GM23338 (cell line): Measurements from ENCODE around the gene EIF3A. TPM values are rescaled to one million over a fixed set of nuclear protein-coding genes. Genes with fewer than 3 reads are reported as not detected.

Experiments
- ATAC-seq: fragments of 200-7000 bp; cut with Tn5 transposase; 3 replicates; pipeline ENCODE4 v1.9.1; 2020
- DNase-seq: peaks from one replicate; pipeline ENCODE4 v3.0.0-alpha.2; 2015; ENCODE audit warnings: low spot score
- H2AFZ ChIP-seq: fragments of 200-600 bp; sonication (generic); 2 replicates; pipeline ENCODE4 v1.8.0; 2016; ENCODE audit warnings: antibody characterized with exemption, mild to moderate bottlenecking, moderate library complexity
- H3F3A ChIP-seq: fragments of 200-600 bp; sonication (generic); replicated peaks from 2 replicates; pipeline ENCODE4 v1.8.0; 2017; ENCODE audit warnings: antibody characterized with exemption, mixed run types, low read depth
- H3K27ac ChIP-seq: fragments of 200-600 bp; sonication (generic); 2 replicates; pipeline ENCODE4 v1.6.1; 2016; ENCODE audit warnings: low read depth
- H3K27me3 ChIP-seq: fragments of 200-600 bp; sonication (generic); 2 replicates; pipeline ENCODE4 v1.8.0; 2016; ENCODE audit warnings: mild to moderate bottlenecking, mixed run types, moderate library complexity; ENCODE audit not compliant: insufficient read depth
- H3K36me3 ChIP-seq: fragments of 200-600 bp; sonication (generic); 2 replicates; pipeline ENCODE4 v1.8.0; 2016; ENCODE audit warnings: mild to moderate bottlenecking; ENCODE audit not compliant: insufficient read depth
- H3K4me1 ChIP-seq: fragments of 200-600 bp; sonication (generic); 2 replicates; pipeline ENCODE4 v1.8.0; 2016; ENCODE audit warnings: mild to moderate bottlenecking, moderate library complexity; ENCODE audit not compliant: insufficient read depth
- H3K4me2 ChIP-seq: fragments of 200-600 bp; sonication (generic); 2 replicates; pipeline ENCODE4 v1.7.1; 2017; ENCODE audit warnings: mixed run types
- H3K4me3 ChIP-seq: fragments of 200-600 bp; sonication (generic); 2 replicates; pipeline ENCODE4 v1.6.1; 2016; ENCODE audit warnings: mixed run types
- H3K79me2 ChIP-seq: fragments of 200-600 bp; sonication (generic); replicated peaks from 2 replicates; pipeline ENCODE4 v1.8.0; 2017; ENCODE audit warnings: mild to moderate bottlenecking; ENCODE audit not compliant: insufficient read depth
- H3K9me2 ChIP-seq: fragments of 200-600 bp; sonication (generic); 2 replicates; pipeline ENCODE4 v1.8.0; 2017; ENCODE audit not compliant: insufficient read depth
- H4K20me1 ChIP-seq: fragments of 200-600 bp; sonication (generic); replicated peaks from 2 replicates; pipeline ENCODE4 v1.8.0; 2017; ENCODE audit warnings: mild to moderate bottlenecking; ENCODE audit not compliant: insufficient read depth
- H3K27ac Mint-ChIP-seq: 2 replicates; pipeline ENCODE4 v1.8.0; 2020; ENCODE audit warnings: inconsistent platforms, mild to moderate bottlenecking, moderate library complexity, mixed read lengths
- H3K27me3 Mint-ChIP-seq: 3 replicates; pipeline ENCODE4 v1.8.0; 2022; ENCODE audit warnings: low read depth, mild to moderate bottlenecking, moderate library complexity, mixed read lengths, inconsistent platforms; ENCODE audit not compliant: insufficient read depth, poor library complexity
- H3K36me3 Mint-ChIP-seq: 3 replicates; pipeline ENCODE4 v1.8.0; 2021; ENCODE audit warnings: low read depth, mild to moderate bottlenecking, inconsistent platforms, moderate library complexity, mixed read lengths
- H3K4me1 Mint-ChIP-seq: 3 replicates; pipeline ENCODE4 v1.8.0; 2020; ENCODE audit warnings: mild to moderate bottlenecking, inconsistent platforms, mixed read lengths
- H3K4me3 Mint-ChIP-seq: 3 replicates; pipeline ENCODE4 v1.8.0; 2021; ENCODE audit warnings: moderate library complexity, mild to moderate bottlenecking, inconsistent platforms, mixed read lengths
- H3K9me3 Mint-ChIP-seq: 3 replicates; pipeline ENCODE4 v1.8.0; 2020; ENCODE audit warnings: moderate library complexity, mild to moderate bottlenecking, inconsistent platforms, mixed read lengths
- CREB1 ChIP-seq: fragments of 250-450 bp; sonication (Bioruptor Pico); IDR thresholded peaks from 2 replicates; pipeline ENCODE4 v1.5.0; 2020; ENCODE audit warnings: low read depth, mild to moderate bottlenecking, moderate library complexity
- CTCF ChIP-seq, 2 experiments: fragments of 200-600 bp in 1 of 2; sonication (generic) in 1 of 2; conservative IDR thresholded peaks; 2 replicates each; pipeline versions ENCODE4 v1.5.1 to v1.6.1; 2016 to 2017; ENCODE audit warnings: antibody characterized with exemption in 2 of 2, low read depth in 2 of 2, mild to moderate bottlenecking in 2 of 2, moderate library complexity in 1 of 2
- EZH2 ChIP-seq: fragments of 200-600 bp; sonication (generic); IDR thresholded peaks from one replicate; pipeline ENCODE4 v1.8.0; 2017; ENCODE audit warnings: antibody characterized with exemption, mild to moderate bottlenecking, low read depth; ENCODE audit not compliant: unreplicated experiment
- JUNB ChIP-seq: IDR thresholded peaks from one replicate; pipeline ENCODE4 v1.6.1; 2016; ENCODE audit warnings: antibody characterized with exemption; ENCODE audit not compliant: unreplicated experiment
- NANOG ChIP-seq: IDR thresholded peaks from 2 replicates; pipeline ENCODE4 v1.6.1; 2016; ENCODE audit warnings: antibody characterized with exemption, borderline replicate concordance
- STAT1 ChIP-seq: IDR thresholded peaks from one replicate; pipeline ENCODE4 v1.6.1; 2016; ENCODE audit warnings: antibody characterized with exemption; ENCODE audit not compliant: unreplicated experiment
- ZNF114 ChIP-seq: fragments of 250-450 bp; sonication (Bioruptor Pico); IDR thresholded peaks from 2 replicates; pipeline ENCODE4 v1.5.0; 2020; ENCODE audit warnings: mild to moderate bottlenecking, moderate library complexity
- ZNF331 ChIP-seq: fragments of 250-450 bp; sonication (Bioruptor Pico); IDR thresholded peaks from 2 replicates; pipeline ENCODE4 v1.5.0; 2020; ENCODE audit warnings: low read depth, mild to moderate bottlenecking, moderate library complexity
- polyA plus RNA-seq: library from polyadenylated mRNA; unstranded; fragments of >200 nt; fragmentation: Nextera tagmentation; extraction: Ambion mirVana; gene quantifications from 2 replicates; pipeline ENCODE4 v1.2.1, GENCODE V29; 2016
- total RNA-seq: library from RNA; depleted of rRNA; stranded (reverse); fragments of >200 nt; shearing (Covaris generic); gene quantifications from 2 replicates; pipeline ENCODE4 v1.2.3, GENCODE V29; 2014
- TF ChIP-seq, protein P1 (sequence below): IDR thresholded peaks from 2 replicates; pipeline ENCODE4 v1.6.1; 2016; ENCODE audit warnings: antibody characterized with exemption
- TF ChIP-seq, protein P2 (sequence below): IDR thresholded peaks from one replicate; pipeline ENCODE4 v1.6.1; 2018; ENCODE audit warnings: antibody characterized with exemption; ENCODE audit not compliant: unreplicated experiment

EIF3A gene
- total and polyA plus RNA-seq, 2 experiments from 2014 or later, result 152 to 170 TPM

DNA sequence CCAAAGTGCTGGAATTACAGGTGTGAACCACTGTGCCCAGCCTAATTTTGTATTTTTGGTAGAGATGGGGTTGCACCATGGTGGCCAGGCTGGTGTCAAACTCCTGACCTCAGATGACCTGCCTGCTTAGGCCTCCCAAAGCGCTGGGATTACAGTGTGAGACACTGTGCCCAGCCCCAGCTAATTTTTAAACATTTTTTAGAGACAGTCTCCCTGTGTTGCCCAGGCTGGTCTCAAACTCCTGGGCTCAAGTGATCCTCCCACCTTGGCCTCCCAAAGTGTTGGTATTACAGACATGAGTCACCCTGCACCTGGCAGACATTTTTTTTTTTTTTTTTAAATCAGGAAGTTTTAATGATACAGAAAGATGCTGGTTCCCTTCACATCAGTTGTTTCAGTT, 38.8 kb upstream of the EIF3A start (continued):
- TF ChIP-seq, protein P1, sequence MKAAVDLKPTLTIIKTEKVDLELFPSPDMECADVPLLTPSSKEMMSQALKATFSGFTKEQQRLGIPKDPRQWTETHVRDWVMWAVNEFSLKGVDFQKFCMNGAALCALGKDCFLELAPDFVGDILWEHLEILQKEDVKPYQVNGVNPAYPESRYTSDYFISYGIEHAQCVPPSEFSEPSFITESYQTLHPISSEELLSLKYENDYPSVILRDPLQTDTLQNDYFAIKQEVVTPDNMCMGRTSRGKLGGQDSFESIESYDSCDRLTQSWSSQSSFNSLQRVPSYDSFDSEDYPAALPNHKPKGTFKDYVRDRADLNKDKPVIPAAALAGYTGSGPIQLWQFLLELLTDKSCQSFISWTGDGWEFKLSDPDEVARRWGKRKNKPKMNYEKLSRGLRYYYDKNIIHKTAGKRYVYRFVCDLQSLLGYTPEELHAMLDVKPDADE, result no peak
- TF ChIP-seq, protein P2, sequence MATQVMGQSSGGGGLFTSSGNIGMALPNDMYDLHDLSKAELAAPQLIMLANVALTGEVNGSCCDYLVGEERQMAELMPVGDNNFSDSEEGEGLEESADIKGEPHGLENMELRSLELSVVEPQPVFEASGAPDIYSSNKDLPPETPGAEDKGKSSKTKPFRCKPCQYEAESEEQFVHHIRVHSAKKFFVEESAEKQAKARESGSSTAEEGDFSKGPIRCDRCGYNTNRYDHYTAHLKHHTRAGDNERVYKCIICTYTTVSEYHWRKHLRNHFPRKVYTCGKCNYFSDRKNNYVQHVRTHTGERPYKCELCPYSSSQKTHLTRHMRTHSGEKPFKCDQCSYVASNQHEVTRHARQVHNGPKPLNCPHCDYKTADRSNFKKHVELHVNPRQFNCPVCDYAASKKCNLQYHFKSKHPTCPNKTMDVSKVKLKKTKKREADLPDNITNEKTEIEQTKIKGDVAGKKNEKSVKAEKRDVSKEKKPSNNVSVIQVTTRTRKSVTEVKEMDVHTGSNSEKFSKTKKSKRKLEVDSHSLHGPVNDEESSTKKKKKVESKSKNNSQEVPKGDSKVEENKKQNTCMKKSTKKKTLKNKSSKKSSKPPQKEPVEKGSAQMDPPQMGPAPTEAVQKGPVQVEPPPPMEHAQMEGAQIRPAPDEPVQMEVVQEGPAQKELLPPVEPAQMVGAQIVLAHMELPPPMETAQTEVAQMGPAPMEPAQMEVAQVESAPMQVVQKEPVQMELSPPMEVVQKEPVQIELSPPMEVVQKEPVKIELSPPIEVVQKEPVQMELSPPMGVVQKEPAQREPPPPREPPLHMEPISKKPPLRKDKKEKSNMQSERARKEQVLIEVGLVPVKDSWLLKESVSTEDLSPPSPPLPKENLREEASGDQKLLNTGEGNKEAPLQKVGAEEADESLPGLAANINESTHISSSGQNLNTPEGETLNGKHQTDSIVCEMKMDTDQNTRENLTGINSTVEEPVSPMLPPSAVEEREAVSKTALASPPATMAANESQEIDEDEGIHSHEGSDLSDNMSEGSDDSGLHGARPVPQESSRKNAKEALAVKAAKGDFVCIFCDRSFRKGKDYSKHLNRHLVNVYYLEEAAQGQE, result no peak
- TF ChIP-seq EZH2 (no peak), JUNB (no peak), NANOG (no peak), STAT1 (no peak), ZNF114 (CRISPR knock-in tag) (no peak), CTCF (conservative IDR thresholded peaks at IDR 0.05; ENCODE audit: low read depth in 2 of 2) (no peak), CREB1 (CRISPR knock-in tag) (no peak), ZNF331 (CRISPR knock-in tag) (no peak)

DNA sequence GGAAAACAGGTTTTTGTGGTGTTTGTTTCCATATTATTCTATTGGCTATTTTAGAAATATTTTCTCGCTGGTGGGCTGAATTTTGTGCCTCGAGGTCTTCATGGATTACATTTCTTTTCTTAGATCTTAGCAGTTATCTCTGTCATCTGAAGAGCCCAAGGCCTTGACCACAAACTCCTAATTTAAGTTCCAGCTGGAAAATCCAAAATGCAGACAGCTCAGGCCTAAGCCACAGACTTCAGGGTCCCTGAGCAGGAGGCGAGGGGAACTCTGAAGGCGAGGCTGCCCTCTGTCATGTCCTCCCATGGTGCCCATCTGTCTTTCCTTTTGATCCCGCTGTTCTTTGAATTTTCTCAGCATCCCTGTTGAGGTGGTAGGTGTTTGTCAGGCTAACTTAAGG, 37.6 kb upstream of the EIF3A start:
- no peak overlapping the region for H3K27ac Mint-ChIP-seq
- DNase-seq (no peak), ATAC-seq (no peak)

More for the DNA sequence above, 37.6 kb upstream of the EIF3A start:
- Histone ChIP-seq H3K4me3 (no peak overlapping the region), H2AFZ (no peak overlapping the region), H4K20me1 (peaks cover 11% of the 10 kb centered on the region), H3K4me1 (no peaks in the 10 kb centered on the region), H3K27ac (no peak overlapping the region), H3F3A (no peaks in the 10 kb centered on the region), H3K4me2 (no peak overlapping the region), H3K9me2 (no peaks in the 10 kb centered on the region), H3K27me3 (no peaks in the 10 kb centered on the region), H3K79me2 (no peaks in the 10 kb centered on the region), H3K36me3 (peaks cover 41% of the 10 kb centered on the region)
- Mint-ChIP-seq H3K4me3 (no peak overlapping the region), H3K36me3 (peaks cover 73% of the 10 kb centered on the region), H3K27me3 (no peaks in the 10 kb centered on the region), H3K4me1 (no peaks in the 10 kb centered on the region), H3K9me3 (no peaks in the 10 kb centered on the region)
- TF ChIP-seq CTCF (conservative IDR thresholded peaks at IDR 0.05; ENCODE audit: low read depth in 2 of 2) (no peak), CREB1 (CRISPR knock-in tag) (no peak)
